HEK293T (cell line): ENCODE results near the gene MLXIP.

Source experiments
- CTCF ChIA-PET: fragments of 350-600 bp; formaldehyde crosslinking; extraction: SDS; loops from one replicate; lab custom pipeline; 2021; ENCODE audit warnings: antibody characterized with exemption, inconsistent platforms; lab: Yijun Ruan, JAX
- POLR2A ChIA-PET: fragments of 350-600 bp; formaldehyde crosslinking; extraction: SDS; loops from one replicate; lab custom pipeline; 2020; ENCODE audit warnings: antibody characterized with exemption, inconsistent platforms; lab: Yijun Ruan, JAX
- DNase-seq: peaks from one replicate; pipeline ENCODE4 v3.0.0; 2012; ENCODE audit warnings: mixed read lengths; ENCODE audit errors: extremely low spot score
- ARNT ChIP-seq: fragments of 450-650 bp; IDR thresholded peaks from 2 replicates; pipeline ENCODE4 v1.6.1; 2017; ENCODE audit warnings: mild to moderate bottlenecking
- BHLHE40 ChIP-seq: fragments of 450-650 bp; IDR thresholded peaks from 2 replicates; pipeline ENCODE4 v1.6.1; 2016; ENCODE audit warnings: mild to moderate bottlenecking, moderate library complexity, borderline replicate concordance
- CTBP1 ChIP-seq: fragments of 450-650 bp; IDR thresholded peaks from 2 replicates; pipeline ENCODE4 v1.6.1; 2016; ENCODE audit warnings: borderline replicate concordance
- ELF4 ChIP-seq: fragments of 450-650 bp; IDR thresholded peaks from 2 replicates; pipeline ENCODE4 v1.6.1; 2017; ENCODE audit warnings: antibody characterized with exemption
- FOXA1 ChIP-seq: fragments of 450-650 bp; IDR thresholded peaks from 2 replicates; pipeline ENCODE4 v1.6.1; 2016; ENCODE audit warnings: mild to moderate bottlenecking
- FOXK2 ChIP-seq: fragments of 450-650 bp; IDR thresholded peaks from 2 replicates; pipeline ENCODE4 v1.6.1; 2016; ENCODE audit warnings: mild to moderate bottlenecking
- FOXM1 ChIP-seq: fragments of 450-650 bp; IDR thresholded peaks from 2 replicates; pipeline ENCODE4 v1.6.1; 2017; ENCODE audit warnings: mild to moderate bottlenecking, borderline replicate concordance
- HDGF ChIP-seq: fragments of 450-650 bp; IDR thresholded peaks from 2 replicates; pipeline ENCODE4 v1.6.1; 2017; ENCODE audit warnings: antibody characterized with exemption, borderline replicate concordance
- L3MBTL2 ChIP-seq: fragments of 450-650 bp; conservative IDR thresholded peaks from 2 replicates; pipeline ENCODE4 v1.6.1; 2016; ENCODE audit warnings: mild to moderate bottlenecking
- LEF1 ChIP-seq: fragments of 450-650 bp; IDR thresholded peaks from 2 replicates; pipeline ENCODE4 v1.6.1; 2017; ENCODE audit warnings: mild to moderate bottlenecking, borderline replicate concordance
- NFRKB ChIP-seq: fragments of 450-650 bp; IDR thresholded peaks from 2 replicates; pipeline ENCODE4 v1.6.1; 2016; ENCODE audit warnings: mild to moderate bottlenecking, moderate library complexity
- PKNOX1 ChIP-seq: fragments of 450-650 bp; IDR thresholded peaks from 2 replicates; pipeline ENCODE4 v1.6.1; 2016
- SP1 ChIP-seq: fragments of 450-650 bp; IDR thresholded peaks from 2 replicates; pipeline ENCODE4 v1.6.1; 2017
- SUZ12 ChIP-seq: fragments of 450-650 bp; IDR thresholded peaks from 2 replicates; pipeline ENCODE4 v1.6.1; 2016; ENCODE audit warnings: mild to moderate bottlenecking
- TARDBP ChIP-seq: fragments of 450-650 bp; IDR thresholded peaks from 2 replicates; pipeline ENCODE4 v1.6.1; 2016
- ZNF384 ChIP-seq: fragments of 450-650 bp; IDR thresholded peaks from 2 replicates; pipeline ENCODE4 v1.6.1; 2016

Gene MLXIP

GRCh38 chr12:122081083-122081696, 2.6 kb downstream of the MLXIP start:
- ChIA-PET CTCF (interaction anchor here (0.9 kb wide), 1 partner anchor 42 kb away, joined by 3 read pairs; no protein-coding TSS in a partner anchor), POLR2A (interaction anchor here (1.0 kb wide), 1 partner anchor 18 kb away, joined by 3 read pairs; no protein-coding TSS in a partner anchor)
- TF ChIP-seq CTBP1 (no peak), BHLHE40 (no peak), FOXA1 (no peak), PKNOX1 (no peak), L3MBTL2 (no peak), FOXM1 (no peak)
- no peak for DNase-seq

GRCh38 chr12:122081697-122082221, 3.2 kb downstream of the MLXIP start:
- ChIA-PET CTCF (no interaction called here), POLR2A (interaction anchor here (1.2 kb wide), 1 partner anchor 15 kb away, joined by 4 read pairs; no protein-coding TSS in a partner anchor)
- no peak for DNase-seq
- TF ChIP-seq LEF1 (no peak), ELF4 (no peak), L3MBTL2 (no peak), TARDBP (no peak), BHLHE40 (no peak), SP1 (no peak), PKNOX1 (no peak), FOXM1 (no peak), FOXA1 (no peak), SUZ12 (no peak)

GRCh38 chr12:122082621-122083356, 4.2 kb downstream of the MLXIP start:
- CTCF ChIA-PET, result no interaction called here

GRCh38 chr12:122084857-122085405, 6.4 kb downstream of the MLXIP start:
- POLR2A ChIA-PET, result interaction anchor here (0.7 kb wide), 1 partner anchor 191 kb away, joined by 3 read pairs; no protein-coding TSS in a partner anchor
- no peak for DNase-seq
- CTCF ChIA-PET, result no interaction called here
- TF ChIP-seq FOXK2 (no peak), ZNF384 (no peak), TARDBP (no peak), HDGF (no peak), ARNT (no peak), LEF1 (no peak), FOXA1 (no peak), L3MBTL2 (no peak), BHLHE40 (no peak), CTBP1 (no peak), NFRKB (no peak), SP1 (no peak), ELF4 (no peak), FOXM1 (no peak), SUZ12 (no peak), PKNOX1 (no peak)

More at GRCh38 chr12:122082621-122083356, 4.2 kb downstream of the MLXIP start:
- TF ChIP-seq BHLHE40 (no peak), TARDBP (no peak), NFRKB (no peak), FOXM1 (no peak), CTBP1 (no peak), SUZ12 (no peak)
- no peak for DNase-seq
- POLR2A ChIA-PET, result interaction anchor here (1.2 kb wide), 1 partner anchor 14 kb away, joined by 4 read pairs; no protein-coding TSS in a partner anchor

- POLR2A ChIA-PET, result interaction anchor here (0.7 kb wide), 1 partner anchor 191 kb away, joined by 3 read pairs; no protein-coding TSS in a partner anchor
- no peak for DNase-seq
- CTCF ChIA-PET, result no interaction called here
- TF ChIP-seq CTBP1, result no peak
- TF ChIP-seq ZNF384, result no peak
- TF ChIP-seq NFRKB, result no peak
- TF ChIP-seq ELF4, result no peak
- no peak for TF ChIP-seq SUZ12
- TF ChIP-seq SP1, result no peak
- no peak for TF ChIP-seq HDGF
- no peak for TF ChIP-seq PKNOX1
- no peak for TF ChIP-seq FOXK2
- no peak for TF ChIP-seq LEF1
- TF ChIP-seq L3MBTL2, result no peak
- no peak for TF ChIP-seq FOXM1
- TF ChIP-seq BHLHE40, result no peak
- TF ChIP-seq ARNT, result no peak
- no peak for TF ChIP-seq FOXA1
- TF ChIP-seq TARDBP, result no peak
Measured at GRCh38 chr12:122085591-122085990, 7.0 kb downstream of the MLXIP start.
